Lower lobe of right lung (tissue), 2 donors: Measurements from ENCODE around the gene SLC16A13. TPM values are rescaled to one million over a fixed set of nuclear protein-coding genes. Genes with fewer than 3 reads are reported as not detected.

ENCODE experiments used
- ATAC-seq, 2 donors: fragments of 200-7000 bp; cut with Tn5 transposase; one replicate each; pipeline ENCODE4 v1.9.1; 2020 to 2022; ENCODE audit warnings: mild to moderate bottlenecking in 2 of 2, moderate library complexity in 2 of 2
- DNase-seq: peaks from one replicate; pipeline ENCODE4 v3.0.0-alpha.2; 2020
- H3K27ac ChIP-seq: fragments of 200-600 bp; one replicate; pipeline ENCODE4 v1.8.0; 2022
- H3K27me3 ChIP-seq: fragments of 200-600 bp; one replicate; pipeline ENCODE4 v1.8.0; 2022; ENCODE audit warnings: low read depth
- H3K36me3 ChIP-seq: fragments of 200-600 bp; one replicate; pipeline ENCODE4 v1.8.0; 2022; ENCODE audit warnings: mild to moderate bottlenecking
- H3K4me1 ChIP-seq: fragments of 200-600 bp; one replicate; pipeline ENCODE4 v1.8.0; 2022
- H3K4me3 ChIP-seq: fragments of 200-600 bp; one replicate; pipeline ENCODE4 v1.8.0; 2022; ENCODE audit warnings: mild to moderate bottlenecking
- H3K9me3 ChIP-seq: fragments of 200-600 bp; one replicate; pipeline ENCODE4 v1.8.0; 2022
- intact Hi-C: fragments of 100-400 bp; cut with DNase I; formaldehyde crosslinking; loops from one replicate; pipeline ENCODE4 v1.11.0; 2022
- total RNA-seq: library from RNA; stranded (reverse); fragmentation: NEBNext Ultra II Directional; extraction: Animal tissue kit (Norgen Biotek cat#: 25700); gene quantifications from one replicate; pipeline ENCODE4 v1.2.1, GENCODE V29; 2021
- TF ChIP-seq, protein P1 (sequence below): fragments of 200-600 bp; IDR thresholded peaks from one replicate; pipeline ENCODE4 v1.8.0; 2022; ENCODE audit warnings: antibody characterized with exemption, mild to moderate bottlenecking
- donor health status: DM: no; HTN: yes; CAD: no; lungs with severe emphysema.

SLC16A13 gene
- total RNA-seq, 1 donor from 2014 or later, result 9.9 TPM

GRCh38 chr17:7010523-7010922 lies 25.3 kb upstream of the SLC16A13 start:
- no peak overlapping the region for H3K27ac ChIP-seq
- no peak for DNase-seq
- peaks cover 35% of the 10 kb centered on the region for H3K4me1 ChIP-seq
- TF ChIP-seq, protein P1, sequence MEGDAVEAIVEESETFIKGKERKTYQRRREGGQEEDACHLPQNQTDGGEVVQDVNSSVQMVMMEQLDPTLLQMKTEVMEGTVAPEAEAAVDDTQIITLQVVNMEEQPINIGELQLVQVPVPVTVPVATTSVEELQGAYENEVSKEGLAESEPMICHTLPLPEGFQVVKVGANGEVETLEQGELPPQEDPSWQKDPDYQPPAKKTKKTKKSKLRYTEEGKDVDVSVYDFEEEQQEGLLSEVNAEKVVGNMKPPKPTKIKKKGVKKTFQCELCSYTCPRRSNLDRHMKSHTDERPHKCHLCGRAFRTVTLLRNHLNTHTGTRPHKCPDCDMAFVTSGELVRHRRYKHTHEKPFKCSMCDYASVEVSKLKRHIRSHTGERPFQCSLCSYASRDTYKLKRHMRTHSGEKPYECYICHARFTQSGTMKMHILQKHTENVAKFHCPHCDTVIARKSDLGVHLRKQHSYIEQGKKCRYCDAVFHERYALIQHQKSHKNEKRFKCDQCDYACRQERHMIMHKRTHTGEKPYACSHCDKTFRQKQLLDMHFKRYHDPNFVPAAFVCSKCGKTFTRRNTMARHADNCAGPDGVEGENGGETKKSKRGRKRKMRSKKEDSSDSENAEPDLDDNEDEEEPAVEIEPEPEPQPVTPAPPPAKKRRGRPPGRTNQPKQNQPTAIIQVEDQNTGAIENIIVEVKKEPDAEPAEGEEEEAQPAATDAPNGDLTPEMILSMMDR, result no peak
- no peak for ATAC-seq
- H3K9me3 ChIP-seq, result no peaks in the 10 kb centered on the region
- intact Hi-C loops, result no loop called here
- peak overlapping the region; percentile 72 for H3K4me3 ChIP-seq
- no peaks in the 10 kb centered on the region for H3K27me3 ChIP-seq
- peaks cover 17% of the 10 kb centered on the region for H3K36me3 ChIP-seq

DNA sequence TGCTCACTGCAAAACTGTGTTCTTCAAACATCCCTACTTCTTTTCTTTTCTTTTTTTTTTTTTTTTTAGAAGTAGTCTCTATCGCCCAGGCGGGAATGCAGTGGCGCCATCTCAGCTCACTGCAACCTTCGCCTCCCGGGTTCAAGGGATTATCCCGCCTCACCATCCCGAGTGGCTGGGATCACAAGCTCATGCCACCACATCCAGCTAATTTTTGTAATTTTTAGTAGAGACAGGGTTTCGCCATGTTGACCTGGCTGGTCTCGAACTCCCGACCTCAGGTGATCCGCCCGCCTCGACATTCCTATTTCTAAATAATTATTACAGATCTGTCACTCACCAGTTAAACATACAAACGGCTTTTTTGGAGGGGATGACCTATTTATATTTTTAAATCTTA lies 24.4 kb upstream of the SLC16A13 start:
- Histone ChIP-seq H3K4me3 (peak overlapping the region; percentile 72), H3K36me3 (peaks cover 17% of the 10 kb centered on the region), H3K27ac (peak overlapping the region; percentile 97), H3K9me3 (no peaks in the 10 kb centered on the region), H3K27me3 (no peaks in the 10 kb centered on the region), H3K4me1 (peaks cover 42% of the 10 kb centered on the region)
- ATAC-seq (no peak), DNase-seq (no peak)
- intact Hi-C loops, result no loop called here
- TF ChIP-seq, protein P1, result no peak

GRCh38 chr17:7011942-7012254 lies 23.9 kb upstream of the SLC16A13 start:
- no peak for ATAC-seq
- DNase-seq, result no peak
- peak overlapping the region; percentile 72 for H3K4me3 ChIP-seq
- H3K27ac ChIP-seq, result peak overlapping the region; percentile 97
- peaks cover 17% of the 10 kb centered on the region for H3K36me3 ChIP-seq
- no peaks in the 10 kb centered on the region for H3K9me3 ChIP-seq
- intact Hi-C loops, result no loop called here
- no peaks in the 10 kb centered on the region for H3K27me3 ChIP-seq
- H3K4me1 ChIP-seq, result peaks cover 46% of the 10 kb centered on the region
- TF ChIP-seq, protein P1, result no peak

DNA sequence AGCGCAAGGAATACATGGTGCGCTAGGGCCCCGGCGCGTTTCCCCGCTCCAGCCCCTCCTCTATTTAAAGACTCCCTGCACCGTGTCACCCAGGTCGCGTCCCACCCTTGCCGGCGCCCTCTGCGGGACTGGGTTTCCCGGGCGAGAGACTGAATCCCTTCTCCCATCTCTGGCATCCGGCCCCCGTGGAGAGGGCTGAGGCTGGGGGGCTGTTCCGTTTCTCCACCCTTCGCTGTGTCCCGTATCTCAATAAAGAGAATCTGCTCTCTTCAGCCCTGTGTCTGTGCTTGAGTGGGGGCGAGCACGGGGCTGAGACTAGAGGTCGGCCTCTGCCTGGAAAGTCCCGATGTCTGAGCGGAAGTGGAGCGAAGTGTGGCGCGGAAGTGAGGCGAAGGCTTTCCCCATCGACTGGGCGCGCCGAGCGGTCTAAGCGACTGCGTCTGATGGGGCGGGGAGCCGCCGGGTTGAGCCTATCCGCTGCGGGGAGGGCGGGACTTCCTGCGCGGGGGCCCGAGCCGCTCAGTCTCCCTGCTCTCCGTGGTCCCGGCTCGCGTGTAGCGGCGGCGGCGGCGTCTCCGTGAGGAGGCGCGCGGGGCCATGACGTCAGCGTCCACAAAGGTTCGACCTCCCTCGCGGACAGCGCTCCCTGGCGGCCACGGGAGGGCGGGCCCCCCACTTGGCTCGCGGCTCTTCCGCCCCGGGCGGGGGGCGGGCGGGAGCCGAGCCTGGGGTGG lies 21.4 kb upstream of the SLC16A13 start:
- peaks cover 15% of the 10 kb centered on the region for H3K36me3 ChIP-seq
- H3K9me3 ChIP-seq, result no peaks in the 10 kb centered on the region
- peak overlapping the region; percentile 72 for H3K4me3 ChIP-seq
- intact Hi-C loops, result no loop called here
- ATAC-seq, result peak; percentile 94 to 96
- peak; percentile 99 for DNase-seq
- H3K27ac ChIP-seq, result peak overlapping the region; percentile 97
- peaks cover 63% of the 10 kb centered on the region for H3K4me1 ChIP-seq
- H3K27me3 ChIP-seq, result no peaks in the 10 kb centered on the region
- TF ChIP-seq, protein P1, result peak; percentile 80

DNA sequence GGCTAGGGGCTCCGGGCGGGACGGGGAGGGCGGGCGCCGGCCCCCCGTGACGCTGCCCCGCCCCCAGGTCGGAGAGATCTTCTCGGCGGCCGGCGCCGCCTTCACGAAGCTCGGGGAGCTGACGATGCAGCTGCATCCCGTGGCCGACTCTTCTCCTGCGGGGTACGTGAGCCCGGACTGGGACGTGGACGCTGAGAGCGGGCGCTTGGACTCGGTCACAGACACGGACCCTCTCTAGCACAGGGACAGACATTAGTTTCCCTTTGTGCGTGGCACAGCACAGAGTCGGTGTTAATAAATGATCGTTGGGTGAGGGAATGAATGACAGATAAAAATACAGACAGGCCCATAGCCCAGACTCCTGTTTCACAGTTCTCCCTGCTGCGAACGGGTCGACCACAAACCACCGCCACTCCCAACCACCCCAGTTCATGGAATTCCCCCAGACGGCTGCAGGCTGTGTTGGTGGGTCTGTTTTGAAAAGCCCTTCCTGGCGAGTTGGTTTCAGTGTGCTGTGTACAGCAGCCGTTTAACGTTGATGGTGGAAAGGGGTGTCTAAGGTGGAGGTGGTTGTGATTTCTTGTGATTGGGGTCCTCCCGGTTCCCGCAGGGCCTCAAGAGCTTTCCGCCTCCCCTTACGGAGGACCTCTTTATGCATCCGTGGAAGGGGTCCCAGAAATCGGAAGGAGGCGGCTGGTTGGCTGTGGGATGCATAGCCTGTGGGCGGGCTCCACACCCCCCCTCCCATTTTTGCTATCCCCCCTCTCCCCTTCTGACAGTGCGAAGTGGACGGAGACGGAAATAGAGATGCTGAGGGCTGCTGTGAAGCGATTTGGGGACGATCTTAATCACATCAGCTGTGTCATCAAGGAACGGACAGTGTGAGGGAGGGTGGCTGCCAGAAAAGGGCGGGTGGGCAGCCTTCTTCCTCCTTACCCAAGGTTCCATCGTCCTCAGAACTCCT lies 20.5 kb upstream of the SLC16A13 start:
- Histone ChIP-seq H3K27me3 (no peaks in the 10 kb centered on the region), H3K4me1 (peaks cover 61% of the 10 kb centered on the region), H3K36me3 (peaks cover 15% of the 10 kb centered on the region), H3K9me3 (no peaks in the 10 kb centered on the region), H3K27ac (peak overlapping the region; percentile 97), H3K4me3 (peak overlapping the region; percentile 72)
- intact Hi-C loops, result no loop called here
- TF ChIP-seq, protein P1, result peak; percentile 31
- DNase-seq, result no peak
- ATAC-seq, result no peak
